ENCODE results near the gene ZP4.
A peak's percentile ranks its signal among the peaks of the same experiment; 100 is the strongest.
"Not testable (repeated sequence)": the region's sequence is repeated elsewhere in the genome, so short reads cannot be mapped to it uniquely, and the experiment has no call there.

ZP4 gene

DNA sequence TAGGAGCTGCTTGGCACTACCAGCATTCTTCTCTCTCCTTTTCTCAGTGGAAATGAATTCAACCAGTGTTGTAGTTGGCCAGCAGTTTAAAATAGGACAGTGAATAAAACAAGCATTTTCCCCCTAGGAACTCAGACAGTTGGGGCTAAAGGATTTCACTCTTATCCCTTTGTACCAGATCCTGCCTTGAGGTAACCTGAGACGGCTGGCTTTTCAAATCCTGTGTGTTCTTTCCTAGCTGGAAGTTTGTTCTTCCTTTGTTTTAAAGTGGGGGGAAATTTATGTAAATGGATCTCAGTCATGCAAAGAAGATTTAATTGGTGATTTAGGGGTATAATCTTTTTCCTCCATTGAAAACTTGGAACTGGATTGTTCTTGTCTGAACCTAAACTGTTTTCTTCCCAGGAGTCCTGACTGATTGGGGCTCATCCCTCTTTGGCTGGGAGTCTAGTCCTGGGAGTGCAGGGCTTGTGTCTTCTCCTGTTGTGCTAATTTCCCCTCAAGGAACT lies 23.3 kb downstream of the ZP4 start:
- no peak for TF ChIP-seq TAF1 (IDR thresholded peaks at IDR 0.05; ENCODE audit: low read depth, low read length)
- no peak for TF ChIP-seq POU2F2 (IDR thresholded peaks at IDR 0.05; ENCODE audit: low read depth, low read length)
- no peak for TF ChIP-seq POLR2A (IDR thresholded peaks at IDR 0.05; ENCODE audit: low read depth, low read length)
- TF ChIP-seq PAX5 (IDR thresholded peaks at IDR 0.05; ENCODE audit: insufficient read depth, low read length, severe bottlenecking), result no peak
- no peak for TF ChIP-seq POLR2AphosphoS5 (IDR thresholded peaks at IDR 0.05; ENCODE audit: low read depth, low read length)
- TF ChIP-seq SPI1 (IDR thresholded peaks at IDR 0.05; ENCODE audit: low read depth, low read length), result no peak
- DNase-seq (ENCODE audit: insufficient read length, low spot score), result no peak
- FAIRE-seq, result no peak

DNA sequence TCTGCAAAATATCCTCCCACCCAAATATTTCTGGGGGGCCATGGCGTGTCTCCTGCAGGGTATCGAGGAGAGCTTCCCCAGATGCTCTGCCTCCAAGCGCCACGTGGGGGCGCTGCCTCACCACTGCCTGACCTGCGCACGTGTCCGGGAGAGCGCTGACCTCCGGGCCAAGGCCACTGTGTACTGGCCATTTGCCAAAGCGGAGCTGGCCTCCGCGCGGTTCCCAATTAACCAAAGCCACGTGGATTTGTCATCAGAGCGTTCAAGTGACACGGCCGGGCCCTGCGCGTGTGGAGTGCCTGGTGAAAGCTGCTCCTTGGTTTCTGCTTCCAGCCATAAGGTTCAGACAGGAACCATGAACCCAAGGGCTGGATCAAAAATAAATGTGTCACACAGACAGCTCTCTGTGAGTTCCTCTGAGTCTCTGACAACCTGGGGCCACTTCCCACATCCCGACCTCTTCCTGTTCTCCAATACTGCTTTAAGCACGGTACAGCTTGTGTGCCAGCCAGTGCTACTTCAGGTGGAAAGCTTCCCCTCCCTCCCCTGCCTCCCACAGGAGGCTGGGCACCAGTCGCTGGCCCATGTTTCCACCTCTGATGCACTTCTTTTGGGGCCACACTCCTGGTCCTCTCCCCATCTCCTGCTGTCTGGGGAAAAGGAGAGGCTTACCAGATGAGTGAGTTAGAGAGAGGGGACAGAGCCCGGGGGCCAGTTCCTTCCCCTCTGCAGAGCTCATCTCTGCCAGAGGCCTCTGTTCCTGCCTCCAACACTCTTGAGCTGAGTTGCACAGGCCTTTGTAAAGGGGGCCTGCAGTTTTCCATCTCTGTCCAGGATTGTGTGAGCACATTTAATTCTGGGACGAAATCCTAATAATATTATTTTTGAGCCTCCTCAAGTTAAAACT lies 26.1 kb downstream of the ZP4 start:
- DNase-seq (ENCODE audit: insufficient read length, low spot score), result peak; percentile 25
- peak; percentile 43 for FAIRE-seq
- TF ChIP-seq PAX5 (IDR thresholded peaks at IDR 0.05; ENCODE audit: insufficient read depth, low read length, severe bottlenecking) (no peak), POU2F2 (IDR thresholded peaks at IDR 0.05; ENCODE audit: low read depth, low read length) (no peak), SPI1 (IDR thresholded peaks at IDR 0.05; ENCODE audit: low read depth, low read length) (no peak)

DNA sequence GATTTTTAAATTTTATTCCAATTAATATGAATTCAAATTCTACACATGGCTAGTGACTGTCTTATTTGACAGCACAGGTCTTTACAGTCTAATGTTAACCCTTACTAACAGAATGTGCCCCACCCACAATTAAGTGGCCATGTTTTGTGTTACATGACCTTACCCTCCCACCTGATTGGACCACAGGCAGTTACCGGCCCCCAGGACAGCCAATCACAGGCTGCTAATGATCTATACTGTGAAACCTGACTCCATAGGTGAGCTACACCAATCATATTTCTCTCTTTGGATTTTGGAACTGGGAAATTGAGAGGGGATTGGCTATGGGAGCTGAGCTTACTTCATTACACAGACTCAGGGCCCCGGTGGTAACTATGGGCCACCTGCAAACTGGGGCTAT lies 27.5 kb downstream of the ZP4 start:
- FAIRE-seq (no peak), DNase-seq (ENCODE audit: insufficient read length, low spot score) (no peak)
- TF ChIP-seq SPI1 (IDR thresholded peaks at IDR 0.05; ENCODE audit: low read depth, low read length) (no peak), POLR2A (IDR thresholded peaks at IDR 0.05; ENCODE audit: low read depth, low read length) (no peak), POU2F2 (IDR thresholded peaks at IDR 0.05; ENCODE audit: low read depth, low read length) (no peak), TAF1 (IDR thresholded peaks at IDR 0.05; ENCODE audit: low read depth, low read length) (no peak), POLR2AphosphoS5 (IDR thresholded peaks at IDR 0.05; ENCODE audit: low read depth, low read length) (no peak), PAX5 (IDR thresholded peaks at IDR 0.05; ENCODE audit: insufficient read depth, low read length, severe bottlenecking) (no peak)

DNA sequence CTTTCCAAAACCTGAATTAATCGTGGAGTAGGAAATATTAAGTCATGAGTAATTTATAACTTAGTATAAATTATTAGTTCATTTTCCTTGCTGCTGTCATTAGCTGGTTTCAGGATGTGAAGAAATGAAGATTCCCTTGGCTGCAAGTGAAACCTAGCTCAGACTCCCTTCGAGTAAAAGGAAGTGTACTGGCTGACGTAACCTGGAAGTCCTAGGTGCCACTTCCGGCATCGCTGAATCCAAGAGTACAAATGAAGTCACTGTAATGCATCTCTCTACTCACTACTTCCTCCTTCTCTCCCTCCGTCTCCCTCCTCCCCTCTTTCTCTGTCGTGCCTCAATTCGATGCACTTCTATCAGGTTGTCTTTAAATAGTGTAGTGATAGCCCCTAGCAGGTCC lies 28.8 kb downstream of the ZP4 start:
- DNase-seq (ENCODE audit: insufficient read length, low spot score) (no peak), FAIRE-seq (no peak)
- TF ChIP-seq POLR2AphosphoS5 (IDR thresholded peaks at IDR 0.05; ENCODE audit: low read depth, low read length) (no peak), PAX5 (IDR thresholded peaks at IDR 0.05; ENCODE audit: insufficient read depth, low read length, severe bottlenecking) (no peak), TAF1 (IDR thresholded peaks at IDR 0.05; ENCODE audit: low read depth, low read length) (no peak), POU2F2 (IDR thresholded peaks at IDR 0.05; ENCODE audit: low read depth, low read length) (no peak), POLR2A (IDR thresholded peaks at IDR 0.05; ENCODE audit: low read depth, low read length) (no peak), SPI1 (IDR thresholded peaks at IDR 0.05; ENCODE audit: low read depth, low read length) (no peak)

DNA sequence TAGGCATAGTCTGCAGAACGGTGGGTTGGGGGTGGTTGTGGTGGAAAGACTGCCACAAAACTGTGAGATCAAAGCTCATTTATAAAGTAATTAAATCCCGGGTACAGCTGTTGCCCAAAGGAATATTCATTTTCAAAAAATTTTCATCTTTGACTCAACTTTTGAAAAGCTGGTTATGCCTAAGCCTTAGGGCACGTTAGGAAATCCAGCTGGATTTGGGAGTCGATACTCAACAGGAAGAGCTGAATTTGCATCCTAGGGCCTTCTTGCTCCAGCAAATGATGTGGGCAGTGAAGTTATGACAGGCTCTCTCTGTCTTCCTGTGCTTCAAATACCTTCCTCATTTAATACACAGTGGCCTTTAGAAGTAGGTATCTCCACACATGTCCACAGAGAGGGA lies 31.7 kb downstream of the ZP4 start:
- no peak for TF ChIP-seq POLR2AphosphoS5 (IDR thresholded peaks at IDR 0.05; ENCODE audit: low read depth, low read length)
- TF ChIP-seq TAF1 (IDR thresholded peaks at IDR 0.05; ENCODE audit: low read depth, low read length), result no peak
- no peak for TF ChIP-seq PAX5 (IDR thresholded peaks at IDR 0.05; ENCODE audit: insufficient read depth, low read length, severe bottlenecking)
- TF ChIP-seq SPI1 (IDR thresholded peaks at IDR 0.05; ENCODE audit: low read depth, low read length), result no peak
- no peak for TF ChIP-seq POU2F2 (IDR thresholded peaks at IDR 0.05; ENCODE audit: low read depth, low read length)
- TF ChIP-seq POLR2A (IDR thresholded peaks at IDR 0.05; ENCODE audit: low read depth, low read length), result no peak
- no peak for DNase-seq (ENCODE audit: insufficient read length, low spot score)
- no peak for FAIRE-seq

DNA sequence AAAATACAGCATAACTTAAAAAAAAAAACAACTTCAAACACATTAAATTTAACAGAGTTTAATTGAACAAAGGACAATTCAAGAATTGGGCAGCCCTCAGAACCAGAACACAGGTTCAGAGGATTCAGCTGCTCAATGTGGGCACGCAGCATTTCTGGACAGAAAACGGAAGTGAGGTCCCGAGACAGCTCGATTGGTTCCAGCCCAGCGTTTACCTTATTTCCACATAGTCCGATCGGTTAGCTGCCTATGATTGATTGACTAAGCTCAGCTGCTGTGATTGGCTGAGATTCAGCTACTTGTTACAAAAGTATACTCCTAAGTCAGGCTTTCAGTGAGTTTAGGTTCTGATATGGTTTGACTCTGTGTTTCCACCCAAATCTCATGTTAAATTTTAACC lies 33.3 kb downstream of the ZP4 start:
- no peak for TF ChIP-seq POU2F2 (IDR thresholded peaks at IDR 0.05; ENCODE audit: low read depth, low read length)
- no peak for TF ChIP-seq TAF1 (IDR thresholded peaks at IDR 0.05; ENCODE audit: low read depth, low read length)
- no peak for TF ChIP-seq POLR2A (IDR thresholded peaks at IDR 0.05; ENCODE audit: low read depth, low read length)
- no peak for TF ChIP-seq PAX5 (IDR thresholded peaks at IDR 0.05; ENCODE audit: insufficient read depth, low read length, severe bottlenecking)
- TF ChIP-seq SPI1 (IDR thresholded peaks at IDR 0.05; ENCODE audit: low read depth, low read length), result no peak
- no peak for TF ChIP-seq POLR2AphosphoS5 (IDR thresholded peaks at IDR 0.05; ENCODE audit: low read depth, low read length)
- DNase-seq (ENCODE audit: insufficient read length, low spot score) (no peak), FAIRE-seq (no peak)

DNA sequence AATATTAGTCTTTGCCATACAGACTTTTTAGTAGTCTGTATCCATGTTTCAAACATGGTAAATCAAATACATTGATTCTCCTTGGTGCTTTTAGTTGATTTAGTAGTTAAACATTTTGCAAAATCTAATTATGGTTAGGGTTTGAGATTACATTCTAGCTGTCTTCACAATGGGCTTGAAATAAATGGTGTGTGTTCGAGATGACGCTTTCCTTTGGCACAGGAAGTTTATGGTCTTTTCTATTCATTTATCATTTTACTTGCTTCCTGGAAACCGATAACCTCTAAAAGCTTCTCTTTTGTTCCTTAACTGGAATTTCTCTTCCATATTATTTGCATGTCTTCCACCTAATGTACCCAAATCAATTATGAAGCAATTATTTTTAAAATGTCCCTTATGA lies 38.4 kb downstream of the ZP4 start:
- TF ChIP-seq POU2F2 (IDR thresholded peaks at IDR 0.05; ENCODE audit: low read depth, low read length) (no peak), SPI1 (IDR thresholded peaks at IDR 0.05; ENCODE audit: low read depth, low read length) (no peak), PAX5 (IDR thresholded peaks at IDR 0.05; ENCODE audit: insufficient read depth, low read length, severe bottlenecking) (no peak), POLR2AphosphoS5 (IDR thresholded peaks at IDR 0.05; ENCODE audit: low read depth, low read length) (no peak)
- no peak for FAIRE-seq
- DNase-seq (ENCODE audit: insufficient read length, low spot score), result no peak

DNA sequence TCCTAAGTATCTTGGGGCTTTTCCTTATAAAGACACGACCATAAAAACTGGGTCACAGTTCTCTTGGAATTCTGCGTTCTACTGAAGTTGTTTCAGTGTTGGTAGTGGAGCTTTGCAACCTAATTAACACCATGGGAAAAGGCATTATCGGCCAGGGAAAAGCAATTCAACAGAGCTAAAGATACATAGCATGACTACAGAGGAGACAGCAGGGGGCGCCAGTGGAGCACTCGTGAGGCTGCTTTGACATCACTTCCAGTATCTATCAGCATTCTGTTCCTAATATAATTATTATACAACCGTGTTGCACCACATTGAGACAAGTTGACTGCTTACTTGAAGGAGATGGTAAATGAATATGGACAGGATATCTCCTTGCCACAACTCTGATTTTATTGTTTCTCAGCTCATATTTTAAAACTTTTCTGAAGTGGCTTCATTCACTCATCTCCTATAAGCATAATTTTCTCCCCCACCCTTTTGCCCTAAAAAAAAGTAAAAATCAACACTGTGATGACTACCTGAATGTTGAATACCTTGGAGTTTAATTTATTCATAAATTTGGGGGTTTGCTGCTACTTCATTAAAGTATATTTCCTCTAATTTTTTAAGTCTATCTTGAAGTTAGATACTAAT lies 39.4 kb downstream of the ZP4 start:
- DNase-seq (ENCODE audit: insufficient read length, low spot score), result no peak
- no peak for FAIRE-seq
- no peak for TF ChIP-seq POLR2AphosphoS5 (IDR thresholded peaks at IDR 0.05; ENCODE audit: low read depth, low read length)
- no peak for TF ChIP-seq POU2F2 (IDR thresholded peaks at IDR 0.05; ENCODE audit: low read depth, low read length)
- no peak for TF ChIP-seq TAF1 (IDR thresholded peaks at IDR 0.05; ENCODE audit: low read depth, low read length)
- no peak for TF ChIP-seq POLR2A (IDR thresholded peaks at IDR 0.05; ENCODE audit: low read depth, low read length)
- no peak for TF ChIP-seq PAX5 (IDR thresholded peaks at IDR 0.05; ENCODE audit: insufficient read depth, low read length, severe bottlenecking)
- TF ChIP-seq SPI1 (IDR thresholded peaks at IDR 0.05; ENCODE audit: low read depth, low read length), result no peak

DNA sequence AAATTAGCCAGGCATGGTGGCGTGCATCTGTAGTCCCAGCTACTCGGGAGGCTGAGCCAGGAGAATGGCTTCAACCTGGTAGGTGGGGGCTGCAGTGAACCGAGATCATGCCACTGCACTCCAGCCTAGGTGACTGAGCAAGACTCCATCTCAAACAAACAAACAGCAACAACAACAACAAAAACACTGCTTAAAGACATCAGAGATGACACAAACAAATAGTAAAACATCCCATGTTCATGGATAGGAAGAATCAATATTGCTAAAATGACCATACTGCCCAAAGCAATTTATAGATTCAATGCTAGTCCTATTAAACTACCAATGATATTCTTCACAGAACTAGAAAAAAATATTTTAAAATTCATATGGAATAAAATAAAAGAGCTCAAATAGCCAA lies 47.2 kb downstream of the ZP4 start:
- not testable (repeated sequence) for FAIRE-seq; DNase-seq (ENCODE audit: insufficient read length, low spot score)

DNA sequence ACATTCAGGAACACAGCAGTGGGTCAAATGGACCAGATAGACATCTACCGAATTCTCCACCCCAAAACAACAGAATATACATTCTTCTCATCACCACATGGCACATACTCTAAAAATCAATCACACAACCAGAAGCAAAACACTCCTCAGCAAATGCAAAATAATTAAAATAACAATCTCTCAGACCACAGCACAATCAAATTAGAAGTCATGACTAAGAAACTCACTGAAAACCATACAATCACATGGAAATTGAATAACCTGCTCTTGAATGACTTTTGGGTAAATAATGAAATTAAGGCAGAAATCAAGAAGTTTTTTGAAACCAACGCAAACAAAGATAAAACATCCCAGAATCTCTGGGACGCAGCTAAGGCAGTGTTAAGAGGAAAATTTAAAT lies 49.2 kb downstream of the ZP4 start:
- no peak for FAIRE-seq
- no peak for TF ChIP-seq SPI1 (IDR thresholded peaks at IDR 0.05; ENCODE audit: low read depth, low read length)
- no peak for TF ChIP-seq POLR2A (IDR thresholded peaks at IDR 0.05; ENCODE audit: low read depth, low read length)
- TF ChIP-seq PAX5 (IDR thresholded peaks at IDR 0.05; ENCODE audit: insufficient read depth, low read length, severe bottlenecking), result no peak
- no peak for TF ChIP-seq TAF1 (IDR thresholded peaks at IDR 0.05; ENCODE audit: low read depth, low read length)
- no peak for TF ChIP-seq POU2F2 (IDR thresholded peaks at IDR 0.05; ENCODE audit: low read depth, low read length)
- TF ChIP-seq POLR2AphosphoS5 (IDR thresholded peaks at IDR 0.05; ENCODE audit: low read depth, low read length), result no peak
- no peak for DNase-seq (ENCODE audit: insufficient read length, low spot score)
